HL-60 (cell line): ENCODE measurements around the gene GTF2IRD1.
"Not testable (repeated sequence)": the region's sequence is repeated elsewhere in the genome, so short reads cannot be mapped to it uniquely, and the experiment has no call there.

Experiments
- DNase-seq, 2 experiments: peaks; one replicate each; pipeline ENCODE4 v3.0.0-alpha.2; 2010 to 2020; ENCODE audit warnings: low read depth in 1 of 2, low spot score in 1 of 2
- H3K27ac ChIP-seq: fragments of 250-450 bp; sonication (Bioruptor Pico); replicated peaks from 2 replicates; pipeline ENCODE4 v1.5.1; 2020; ENCODE audit warnings: mild to moderate bottlenecking, moderate library complexity
- H3K27me3 ChIP-seq: fragments of 250-450 bp; sonication (Bioruptor Pico); 2 replicates; pipeline ENCODE4 v1.5.1; 2021; ENCODE audit warnings: mild to moderate bottlenecking, moderate library complexity; ENCODE audit not compliant: insufficient read depth, poor library complexity, severe bottlenecking
- H3K4me3 ChIP-seq: replicated peaks from 2 replicates; pipeline ENCODE4 v1.5.1; 2011; ENCODE audit warnings: mild to moderate bottlenecking, control low read depth, low read length; ENCODE audit not compliant: insufficient read depth
- GABPA ChIP-seq: IDR thresholded peaks from 2 replicates; pipeline ENCODE4 v1.6.1; 2012; ENCODE audit warnings: low read depth
- POLR2AphosphoS5 ChIP-seq: IDR thresholded peaks from 2 replicates; pipeline ENCODE4 v1.6.1; 2012; ENCODE audit warnings: low read depth
- REST ChIP-seq: IDR thresholded peaks from 2 replicates; pipeline ENCODE4 v1.6.1; 2012; ENCODE audit warnings: low read depth; ENCODE audit not compliant: insufficient replicate concordance
- SPI1 ChIP-seq: IDR thresholded peaks from 2 replicates; pipeline ENCODE4 v1.6.1; 2012; ENCODE audit warnings: low read depth, mild to moderate bottlenecking, borderline replicate concordance
- TF ChIP-seq, protein P1 (sequence below): IDR thresholded peaks from one replicate; pipeline ENCODE4 v1.5.1; 2011; ENCODE audit warnings: low read length, control low read depth, inconsistent platforms; ENCODE audit not compliant: insufficient read depth

Gene GTF2IRD1

GRCh38 chr7:74428023-74428422 is 25.7 kb upstream of the GTF2IRD1 start:
- DNase-seq = no peak

GRCh38 chr7:74429153-74429747 is 24.5 kb upstream of the GTF2IRD1 start:
- TF ChIP-seq SPI1 (no peak), GABPA (no peak), REST (no peak), POLR2AphosphoS5 (no peak)
- TF ChIP-seq, protein P1, sequence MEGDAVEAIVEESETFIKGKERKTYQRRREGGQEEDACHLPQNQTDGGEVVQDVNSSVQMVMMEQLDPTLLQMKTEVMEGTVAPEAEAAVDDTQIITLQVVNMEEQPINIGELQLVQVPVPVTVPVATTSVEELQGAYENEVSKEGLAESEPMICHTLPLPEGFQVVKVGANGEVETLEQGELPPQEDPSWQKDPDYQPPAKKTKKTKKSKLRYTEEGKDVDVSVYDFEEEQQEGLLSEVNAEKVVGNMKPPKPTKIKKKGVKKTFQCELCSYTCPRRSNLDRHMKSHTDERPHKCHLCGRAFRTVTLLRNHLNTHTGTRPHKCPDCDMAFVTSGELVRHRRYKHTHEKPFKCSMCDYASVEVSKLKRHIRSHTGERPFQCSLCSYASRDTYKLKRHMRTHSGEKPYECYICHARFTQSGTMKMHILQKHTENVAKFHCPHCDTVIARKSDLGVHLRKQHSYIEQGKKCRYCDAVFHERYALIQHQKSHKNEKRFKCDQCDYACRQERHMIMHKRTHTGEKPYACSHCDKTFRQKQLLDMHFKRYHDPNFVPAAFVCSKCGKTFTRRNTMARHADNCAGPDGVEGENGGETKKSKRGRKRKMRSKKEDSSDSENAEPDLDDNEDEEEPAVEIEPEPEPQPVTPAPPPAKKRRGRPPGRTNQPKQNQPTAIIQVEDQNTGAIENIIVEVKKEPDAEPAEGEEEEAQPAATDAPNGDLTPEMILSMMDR = no peak
- DNase-seq = no peak
- Histone ChIP-seq H3K4me3 (no peak overlapping the region), H3K27me3 (no peaks in the 10 kb centered on the region), H3K27ac (no peak overlapping the region)

More at GRCh38 chr7:74428023-74428422, 25.7 kb upstream of the GTF2IRD1 start:
- no peaks in the 10 kb centered on the region for H3K27me3 ChIP-seq
- H3K27ac ChIP-seq = no peak overlapping the region
- H3K4me3 ChIP-seq = no peak overlapping the region
- TF ChIP-seq, protein P1 = no peak
- no peak for TF ChIP-seq SPI1
- no peak for TF ChIP-seq REST
- TF ChIP-seq GABPA = no peak
- no peak for TF ChIP-seq POLR2AphosphoS5

DNA sequence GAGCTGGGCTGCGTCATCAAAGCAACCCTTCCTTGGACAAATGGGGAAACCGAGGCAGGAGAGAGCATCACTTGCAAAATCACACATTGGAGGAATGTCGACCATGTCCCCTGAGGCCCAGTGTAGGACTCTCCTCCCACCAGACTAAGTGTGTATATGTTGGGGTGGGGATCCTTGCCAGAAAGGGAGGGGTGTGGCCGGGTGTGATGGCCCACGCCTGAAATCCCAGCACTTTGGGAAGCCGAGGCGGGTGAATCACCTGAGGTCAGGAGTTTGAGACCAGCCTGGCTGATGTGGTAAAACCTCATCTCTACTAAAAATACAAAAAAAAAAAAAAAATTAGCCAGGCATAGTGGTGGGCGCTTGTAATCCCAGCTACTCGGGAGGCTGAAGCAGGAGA is 23.3 kb upstream of the GTF2IRD1 start:
- not testable (repeated sequence) for H3K27ac ChIP-seq, DNase-seq, H3K27me3 ChIP-seq, H3K4me3 ChIP-seq

- no peak overlapping the region for H3K27ac ChIP-seq
- no peak overlapping the region for H3K4me3 ChIP-seq
- no peak for DNase-seq
- TF ChIP-seq SPI1 (no peak), POLR2AphosphoS5 (no peak), REST (no peak), GABPA (no peak)
- TF ChIP-seq, protein P1 = no peak
- no peaks in the 10 kb centered on the region for H3K27me3 ChIP-seq
These were observed 22.7 kb upstream of the GTF2IRD1 start for GRCh38 chr7:74430961-74431466.

- not testable (repeated sequence) for DNase-seq, H3K27ac ChIP-seq, H3K4me3 ChIP-seq, H3K27me3 ChIP-seq
These were observed 16.5 kb upstream of the GTF2IRD1 start for GRCh38 chr7:74437291-74437571.
